Neural progenitor cell (in vitro differentiated cells): ENCODE measurements around the gene MAGI1. TPM values are rescaled to one million over a fixed set of nuclear protein-coding genes. Genes with fewer than 3 reads are reported as not detected.

Experiments used
- DNase-seq: peaks from one replicate; pipeline ENCODE4 v3.0.0-alpha.2; 2016; ENCODE audit warnings: low spot score
- H2AFZ ChIP-seq: fragments of 200-600 bp; sonication (generic); replicated peaks from 2 replicates; pipeline ENCODE4 v1.6.1; 2016; ENCODE audit warnings: antibody characterized with exemption
- H3F3A ChIP-seq: fragments of 200-600 bp; sonication (generic); 2 replicates; pipeline ENCODE4 v1.6.1; 2016; ENCODE audit warnings: antibody characterized with exemption, low read depth
- H3K27ac ChIP-seq: fragments of 200-600 bp; sonication (generic); 2 replicates; pipeline ENCODE4 v1.5.1; 2016; ENCODE audit warnings: mild to moderate bottlenecking
- H3K27me3 ChIP-seq: fragments of 200-600 bp; sonication (generic); 2 replicates; pipeline ENCODE4 v1.6.1; 2016; ENCODE audit warnings: mild to moderate bottlenecking, moderate library complexity
- H3K36me3 ChIP-seq: fragments of 200-600 bp; sonication (generic); 2 replicates; pipeline ENCODE4 v1.5.1; 2016
- H3K4me1 ChIP-seq: fragments of 200-600 bp; sonication (generic); 2 replicates; pipeline ENCODE4 v1.6.1; 2016; ENCODE audit warnings: mixed run types
- H3K4me2 ChIP-seq: fragments of 200-600 bp; sonication (generic); 2 replicates; pipeline ENCODE4 v1.6.1; 2016
- H3K4me3 ChIP-seq: fragments of 200-600 bp; sonication (generic); 2 replicates; pipeline ENCODE4 v1.5.1; 2016
- H3K79me2 ChIP-seq: fragments of 200-600 bp; sonication (generic); 2 replicates; pipeline ENCODE4 v1.6.1; 2016; ENCODE audit warnings: low read depth
- H3K9ac ChIP-seq: fragments of 200-600 bp; sonication (generic); 2 replicates; pipeline ENCODE4 v1.6.1; 2016
- H3K9me3 ChIP-seq: fragments of 200-600 bp; sonication (generic); 2 replicates; pipeline ENCODE4 v1.5.1; 2016; ENCODE audit warnings: low read depth
- H4K20me1 ChIP-seq: fragments of 200-600 bp; sonication (generic); 2 replicates; pipeline ENCODE4 v1.6.1; 2016; ENCODE audit warnings: low read depth
- H3K27ac Mint-ChIP-seq: 3 replicates; pipeline ENCODE4 v1.8.0; 2021; ENCODE audit warnings: mixed read lengths
- H3K27me3 Mint-ChIP-seq: 2 replicates; pipeline ENCODE4 v1.8.0; 2022; ENCODE audit warnings: low read depth, mild to moderate bottlenecking, inconsistent platforms, moderate library complexity, mixed read lengths; ENCODE audit not compliant: insufficient read depth
- H3K36me3 Mint-ChIP-seq: 3 replicates; pipeline ENCODE4 v1.8.0; 2021; ENCODE audit warnings: mixed read lengths
- H3K4me1 Mint-ChIP-seq: 3 replicates; pipeline ENCODE4 v1.8.0; 2021; ENCODE audit warnings: mixed read lengths
- H3K4me3 Mint-ChIP-seq: 3 replicates; pipeline ENCODE4 v1.8.0; 2021; ENCODE audit warnings: mild to moderate bottlenecking, moderate library complexity, mixed read lengths
- H3K9me3 Mint-ChIP-seq: 3 replicates; pipeline ENCODE4 v1.8.0; 2020; ENCODE audit warnings: mixed read lengths
- CTCF ChIP-seq: fragments of 200-600 bp; sonication (generic); IDR thresholded peaks from 2 replicates; pipeline ENCODE4 v1.5.1; 2017; ENCODE audit warnings: antibody characterized with exemption, mild to moderate bottlenecking
- EZH2 ChIP-seq: fragments of 200-600 bp; sonication (generic); IDR thresholded peaks from 2 replicates; pipeline ENCODE4 v1.6.1; 2017; ENCODE audit warnings: antibody characterized with exemption, mild to moderate bottlenecking, moderate library complexity
- EZH2phosphoT487 ChIP-seq: fragments of 200-600 bp; sonication (generic); IDR thresholded peaks from 2 replicates; pipeline ENCODE4 v1.6.1; 2017; ENCODE audit warnings: antibody characterized with exemption
- total RNA-seq: library from RNA; depleted of rRNA; stranded (reverse); fragments of >200 nt; gene quantifications from 2 replicates; pipeline ENCODE4 v1.2.3, GENCODE V29; 2015; ENCODE audit warnings: low replicate concordance

Gene MAGI1
- total RNA-seq, 1 donor from 2014 or later: 40.6 TPM

GRCh38 chr3:66015841-66016240 lies 22.9 kb downstream of the MAGI1 start:
- Histone ChIP-seq H3K9ac (no peak overlapping the region), H3K27ac (no peak overlapping the region), H3K79me2 (peaks cover 85% of the 10 kb centered on the region), H4K20me1 (peaks cover 33% of the 10 kb centered on the region), H3K4me1 (peaks cover 18% of the 10 kb centered on the region), H3F3A (peaks cover 7% of the 10 kb centered on the region), H3K27me3 (no peaks in the 10 kb centered on the region), H3K4me3 (no peak overlapping the region), H2AFZ (no peak overlapping the region), H3K9me3 (no peaks in the 10 kb centered on the region), H3K36me3 (no peaks in the 10 kb centered on the region), H3K4me2 (no peak overlapping the region)
- Mint-ChIP-seq H3K27me3 (no peaks in the 10 kb centered on the region), H3K36me3 (peaks cover 2% of the 10 kb centered on the region), H3K9me3 (no peaks in the 10 kb centered on the region), H3K27ac (no peak overlapping the region), H3K4me3 (no peak overlapping the region), H3K4me1 (peaks cover 15% of the 10 kb centered on the region)
- TF ChIP-seq EZH2phosphoT487: no peak
- TF ChIP-seq CTCF: no peak
- TF ChIP-seq EZH2: no peak
- DNase-seq: no peak

- no peaks in the 10 kb centered on the region for H3K9me3 ChIP-seq
- no peaks in the 10 kb centered on the region for H3K36me3 ChIP-seq
- Mint-ChIP-seq H3K27me3 (no peaks in the 10 kb centered on the region), H3K9me3 (no peaks in the 10 kb centered on the region), H3K4me1 (peaks cover 15% of the 10 kb centered on the region), H3K27ac (no peak overlapping the region), H3K4me3 (no peak overlapping the region), H3K36me3 (peaks cover 2% of the 10 kb centered on the region)
- H3K4me2 ChIP-seq: no peak overlapping the region
- H3K79me2 ChIP-seq: peaks cover 85% of the 10 kb centered on the region
- H2AFZ ChIP-seq: no peak overlapping the region
- DNase-seq: no peak
- no peaks in the 10 kb centered on the region for H3K27me3 ChIP-seq
- H3K4me1 ChIP-seq: peaks cover 23% of the 10 kb centered on the region
- H3K27ac ChIP-seq: no peak overlapping the region
- TF ChIP-seq EZH2 (no peak), EZH2phosphoT487 (no peak), CTCF (no peak)
- no peak overlapping the region for H3K9ac ChIP-seq
- H3F3A ChIP-seq: peaks cover 12% of the 10 kb centered on the region
- H4K20me1 ChIP-seq: peaks cover 41% of the 10 kb centered on the region
- no peak overlapping the region for H3K4me3 ChIP-seq
These were observed 24.1 kb downstream of the MAGI1 start for GRCh38 chr3:66014651-66015050.

DNA sequence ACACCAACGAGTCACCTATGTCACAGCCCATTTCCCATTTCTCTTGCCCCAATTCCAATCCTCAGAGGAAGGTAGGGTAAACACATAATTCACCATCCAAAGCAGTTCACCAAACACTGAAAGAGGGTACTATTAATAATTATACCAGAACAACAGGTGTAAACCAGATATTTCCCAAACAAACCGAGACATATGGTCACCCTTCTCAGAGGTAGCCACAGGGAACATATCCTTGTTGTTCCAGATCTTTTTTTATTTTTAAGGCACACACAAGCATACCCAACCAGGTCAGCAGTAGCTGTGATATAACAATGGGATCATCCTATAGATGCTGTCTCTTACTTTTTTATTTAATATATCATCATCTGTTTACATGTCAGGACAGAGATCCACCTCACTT lies 24.7 kb downstream of the MAGI1 start:
- H3K36me3 ChIP-seq: no peaks in the 10 kb centered on the region
- TF ChIP-seq CTCF (no peak), EZH2phosphoT487 (no peak), EZH2 (no peak)
- H3K4me3 ChIP-seq: no peak overlapping the region
- H3K27me3 ChIP-seq: no peaks in the 10 kb centered on the region
- H3K27me3 Mint-ChIP-seq: no peaks in the 10 kb centered on the region
- no peak overlapping the region for H2AFZ ChIP-seq
- H3K36me3 Mint-ChIP-seq: peaks cover 2% of the 10 kb centered on the region
- no peak for DNase-seq
- no peak overlapping the region for H3K27ac ChIP-seq
- H3K79me2 ChIP-seq: peaks cover 85% of the 10 kb centered on the region
- H3K9ac ChIP-seq: no peak overlapping the region
- peaks cover 41% of the 10 kb centered on the region for H4K20me1 ChIP-seq
- no peak overlapping the region for H3K27ac Mint-ChIP-seq
- H3K4me3 Mint-ChIP-seq: no peak overlapping the region
- no peaks in the 10 kb centered on the region for H3K9me3 ChIP-seq
- H3K4me2 ChIP-seq: no peak overlapping the region
- peaks cover 15% of the 10 kb centered on the region for H3K4me1 Mint-ChIP-seq
- H3K4me1 ChIP-seq: peaks cover 24% of the 10 kb centered on the region
- H3K9me3 Mint-ChIP-seq: no peaks in the 10 kb centered on the region
- peaks cover 12% of the 10 kb centered on the region for H3F3A ChIP-seq
